HG03521 (cell line): ENCODE data around the gene PKP3.
"Not testable (repeated sequence)": the region's sequence is repeated elsewhere in the genome, so short reads cannot be mapped to it uniquely, and the experiment has no call there.

ENCODE experiments used
- ATAC-seq: cut with Tn5 transposase; IDR thresholded peaks from one replicate; pipeline ENCODE4 v1.9.1; 2021; ENCODE audit warnings: mild to moderate bottlenecking, moderate library complexity; ENCODE audit not compliant: unreplicated experiment

PKP3 gene

DNA sequence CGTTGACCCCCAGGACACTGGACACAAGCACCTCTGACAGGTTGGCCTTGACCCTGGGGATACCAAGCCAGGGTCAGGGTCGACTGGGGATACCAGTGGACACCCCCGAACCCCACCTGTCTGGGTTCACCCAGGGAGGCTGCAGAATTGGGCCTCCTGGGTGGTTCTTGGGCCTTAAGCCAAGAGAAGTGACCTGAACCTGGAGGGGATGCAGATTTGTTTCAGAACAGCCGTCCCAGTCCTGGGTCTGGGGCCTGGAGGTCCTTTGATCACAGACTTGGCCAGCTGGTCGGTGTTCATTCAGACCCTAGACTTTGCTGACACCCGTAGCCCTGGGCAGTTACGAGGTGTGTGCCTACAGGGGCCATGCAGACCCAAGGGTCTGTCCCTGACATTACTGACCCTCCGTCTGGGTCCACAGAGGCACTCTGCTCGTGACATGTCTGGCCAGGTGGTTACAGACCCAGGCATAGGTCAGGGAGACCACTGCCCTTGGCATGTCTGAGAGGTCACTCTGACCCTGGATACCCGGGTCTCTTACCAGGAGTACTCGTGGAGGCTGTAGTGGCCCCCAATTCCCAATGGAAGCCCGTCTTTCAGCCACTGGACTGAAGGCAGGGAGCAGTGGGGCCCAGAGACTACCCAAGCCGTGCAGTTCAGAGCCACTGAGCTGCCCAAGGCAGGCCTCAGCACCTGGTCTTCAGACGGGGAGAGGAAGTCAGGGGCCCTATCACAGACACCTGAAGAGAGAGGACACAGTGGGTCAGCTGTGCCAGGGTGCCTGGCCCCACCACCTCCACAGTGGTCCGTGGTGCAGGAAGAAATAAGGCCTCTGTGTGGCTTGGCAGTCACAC lies 14.4 kb downstream of the PKP3 start:
- no peak for ATAC-seq

DNA sequence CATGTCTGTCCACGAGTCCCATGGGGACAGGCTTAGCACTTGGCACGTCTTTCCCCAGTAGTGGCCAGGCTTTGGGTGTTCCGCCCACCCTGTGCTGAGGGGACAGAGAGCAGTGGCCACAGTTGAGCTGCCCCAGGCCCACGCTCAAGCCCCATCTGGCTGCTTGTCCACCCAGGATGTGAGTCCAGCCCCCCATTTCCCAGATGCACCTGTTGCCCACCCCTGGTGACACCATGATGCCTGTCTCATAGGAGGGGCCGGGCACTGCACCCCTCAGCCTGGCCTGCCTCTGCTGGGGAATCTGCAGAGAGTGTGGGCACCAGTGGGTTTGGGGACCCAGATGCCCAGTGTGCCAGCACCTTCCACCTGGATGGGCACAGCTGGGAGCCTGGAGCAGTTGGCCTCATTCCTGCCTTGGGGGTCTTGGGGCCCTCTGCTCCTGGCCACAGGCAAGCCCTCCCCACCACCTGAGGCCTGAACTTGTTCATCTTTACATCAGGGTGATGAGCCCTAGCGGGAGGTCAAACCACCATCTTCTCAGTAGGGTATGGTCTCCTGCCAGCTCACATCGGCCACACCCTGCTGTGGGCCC lies 15.1 kb downstream of the PKP3 start:
- no peak for ATAC-seq

DNA sequence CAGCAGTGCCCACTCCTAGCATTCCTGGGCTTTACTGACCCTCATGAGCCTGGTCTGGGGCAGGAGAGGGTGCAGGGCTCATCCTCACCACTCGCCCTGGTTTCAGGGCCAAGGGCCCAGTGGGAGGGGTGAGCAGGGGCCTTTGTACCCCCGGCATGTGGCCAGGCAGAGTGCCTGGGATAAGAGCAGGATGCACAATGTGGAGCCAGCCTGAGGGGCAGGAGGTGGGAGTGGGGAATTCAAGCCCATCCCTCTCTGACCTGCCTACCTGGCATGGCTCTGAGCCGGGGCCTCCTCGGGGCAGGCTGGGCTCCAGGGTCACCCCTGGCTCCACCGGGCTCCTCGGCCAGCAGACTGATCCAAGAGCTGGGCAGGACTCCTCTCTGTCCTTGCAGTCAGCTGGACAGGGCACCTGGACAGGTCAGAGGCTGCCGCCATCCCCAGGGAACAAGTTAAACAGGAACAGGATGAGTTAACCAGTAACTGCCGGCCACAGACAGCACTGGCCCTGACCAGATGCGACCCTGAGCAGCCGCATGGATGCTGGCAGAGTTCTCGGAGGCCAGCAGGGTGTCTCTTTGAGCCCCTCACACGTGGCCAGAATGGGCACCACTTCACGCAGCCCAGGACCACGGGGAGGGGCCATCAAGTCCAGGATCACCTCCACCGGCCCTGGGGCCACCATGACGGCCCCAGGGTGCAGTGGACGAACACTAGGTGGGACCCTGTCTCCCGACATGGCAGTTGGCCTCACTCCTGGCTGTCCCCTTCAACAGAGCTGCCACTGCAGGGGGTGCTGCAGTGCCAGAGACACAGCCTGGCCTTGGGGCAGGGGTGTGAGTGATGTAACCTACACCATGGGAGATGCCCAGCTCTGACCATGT lies 15.8 kb downstream of the PKP3 start:
- no peak for ATAC-seq

DNA sequence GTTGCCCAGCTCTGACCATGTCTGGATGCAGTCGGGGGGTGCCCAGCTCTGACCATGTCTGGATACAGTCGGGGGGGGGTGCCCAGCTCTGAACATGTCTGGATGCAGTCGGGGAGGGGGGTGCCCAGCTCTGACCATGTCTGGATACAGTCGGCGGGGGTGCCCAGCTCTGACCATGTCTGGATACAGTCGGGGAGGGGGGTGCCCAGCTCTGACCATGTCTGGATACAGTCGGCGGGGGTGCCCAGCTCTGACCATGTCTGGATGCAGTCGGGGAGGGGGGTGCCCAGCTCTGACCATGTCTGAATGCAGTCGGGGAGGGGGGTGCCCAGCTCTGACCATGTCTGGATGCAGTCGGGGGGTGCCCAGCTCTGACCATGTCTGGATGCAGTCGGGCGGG lies 16.7 kb downstream of the PKP3 start:
- not testable (repeated sequence) for ATAC-seq

DNA sequence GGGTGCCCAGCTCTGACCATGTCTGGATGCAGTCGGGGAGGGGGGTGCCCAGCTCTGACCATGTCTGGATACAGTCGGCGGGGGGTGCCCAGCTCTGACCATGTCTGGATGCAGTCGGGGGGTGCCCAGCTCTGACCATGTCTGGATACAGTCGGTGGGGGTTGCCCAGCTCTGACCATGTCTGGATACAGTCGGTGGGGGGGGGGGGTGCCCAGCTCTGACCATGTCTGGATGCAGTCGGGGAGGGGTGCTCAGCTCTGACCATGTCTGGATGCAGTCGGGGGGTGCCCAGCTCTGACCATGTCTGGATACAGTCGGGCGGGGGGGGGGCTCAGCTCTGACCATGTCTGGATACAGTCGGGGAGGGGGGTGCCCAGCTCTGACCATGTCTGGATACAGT lies 17.5 kb downstream of the PKP3 start:
- not testable (repeated sequence) for ATAC-seq

DNA sequence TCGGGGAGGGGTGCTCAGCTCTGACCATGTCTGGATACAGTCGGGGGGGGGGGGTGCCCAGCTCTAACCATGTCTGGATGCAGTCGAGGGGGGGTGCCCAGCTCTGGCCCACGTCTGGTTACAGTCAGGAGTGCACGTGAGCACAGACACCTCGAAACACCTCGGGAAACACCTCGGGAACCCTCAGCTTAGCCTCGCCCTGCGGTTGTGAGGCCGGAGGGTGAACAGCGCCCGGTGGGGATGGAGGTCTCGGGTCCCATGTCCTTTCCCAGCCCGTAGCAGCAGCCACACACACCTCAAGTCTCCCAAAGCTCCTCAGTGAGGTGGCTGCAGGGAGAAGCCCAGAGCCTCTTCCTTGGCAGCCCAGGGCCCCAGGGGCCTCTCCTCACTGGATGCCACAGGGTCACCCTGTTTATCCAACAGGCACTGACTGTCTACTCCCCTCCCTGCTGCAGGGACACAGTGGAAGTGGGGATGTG lies 18.7 kb downstream of the PKP3 start:
- no peak for ATAC-seq

DNA sequence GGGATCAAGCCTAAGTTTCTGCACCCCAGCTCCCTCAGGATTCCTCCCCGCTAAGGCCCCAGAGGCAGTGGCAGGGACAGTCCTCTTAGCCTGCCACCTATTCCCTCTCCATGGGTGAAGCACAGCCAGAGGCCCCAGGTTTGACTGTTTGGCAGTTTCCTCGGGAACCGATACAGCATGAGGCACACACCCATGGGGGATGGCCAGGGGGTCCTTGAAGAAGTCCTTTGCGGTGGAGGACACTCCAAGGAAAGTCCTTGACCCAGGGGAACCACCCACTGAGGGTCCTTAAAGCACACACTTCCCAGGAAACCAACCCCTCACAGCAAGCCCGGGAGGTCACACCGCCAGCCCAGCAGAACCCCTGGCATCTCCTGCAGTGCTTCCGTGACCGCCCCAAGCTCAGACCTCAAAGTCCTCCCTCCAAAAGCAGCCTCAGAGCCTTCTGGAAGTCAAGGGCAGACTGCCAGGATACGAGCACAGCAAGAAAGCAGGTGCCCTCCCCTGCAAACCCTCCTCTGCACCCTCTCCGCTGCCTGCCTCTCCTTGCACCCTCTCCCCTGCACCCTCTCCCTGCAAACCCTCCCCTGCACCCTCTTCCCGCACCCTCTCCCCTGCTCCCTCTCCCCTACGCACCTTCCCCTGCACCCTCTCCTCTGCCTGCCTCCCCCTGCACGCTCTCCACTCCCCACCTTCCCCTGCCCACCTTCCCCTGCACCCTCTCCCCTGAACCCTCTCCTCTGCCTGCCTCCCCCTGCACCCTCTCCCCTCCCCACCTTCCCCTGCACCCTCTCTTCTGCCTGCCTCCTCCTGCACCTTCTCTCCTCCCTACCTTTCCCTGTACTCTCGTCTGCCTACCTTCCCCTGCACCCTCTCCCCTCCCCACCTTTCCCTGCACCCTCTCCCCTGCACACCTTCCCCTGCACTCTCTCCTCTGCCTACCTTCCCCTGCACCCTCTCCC lies 19.4 kb downstream of the PKP3 start:
- ATAC-seq, result no peak

DNA sequence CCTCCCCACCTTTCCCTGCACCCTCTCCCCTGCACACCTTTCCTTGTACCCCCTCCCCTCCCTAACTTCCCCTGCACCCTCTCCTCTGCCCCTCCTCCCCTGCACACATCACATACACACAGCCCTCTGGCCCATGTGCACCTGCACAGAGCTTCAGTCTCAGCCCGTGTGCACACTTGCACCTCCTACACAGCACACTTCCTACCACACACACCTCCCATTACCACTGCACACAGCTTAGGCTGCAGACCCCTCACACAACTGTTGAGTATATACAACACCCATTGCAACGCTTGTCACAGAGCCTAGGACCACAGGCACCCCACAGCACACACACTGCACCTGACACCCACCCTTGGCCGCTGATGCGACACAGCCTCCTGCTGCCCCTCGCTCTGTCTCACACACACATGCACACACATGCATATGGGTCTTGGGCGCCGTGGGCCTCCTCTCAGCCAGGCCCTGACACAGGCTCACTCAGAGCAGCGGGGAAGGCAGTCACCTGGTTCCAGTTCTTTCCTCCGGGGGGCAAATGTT lies 20.4 kb downstream of the PKP3 start:
- ATAC-seq, result no peak

DNA sequence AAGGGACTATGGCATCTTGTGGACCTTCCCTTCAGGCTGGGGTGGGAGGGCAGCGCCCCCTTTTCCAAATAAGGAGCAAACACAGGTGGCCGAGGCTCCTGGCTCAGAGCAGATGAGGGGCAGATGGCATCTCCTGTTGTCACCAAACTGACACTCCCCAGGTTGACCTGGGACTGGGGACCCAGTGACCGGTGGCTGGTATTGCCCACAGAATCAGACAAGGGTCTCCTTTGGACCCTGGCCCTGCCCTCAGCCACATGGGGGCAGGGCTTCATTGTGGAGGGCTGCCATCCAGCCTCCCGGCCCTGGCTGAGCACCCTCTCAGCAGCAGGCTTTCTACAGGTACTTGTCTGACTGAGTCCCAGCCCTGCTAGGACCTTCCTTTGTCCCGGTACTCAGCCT lies 21.6 kb downstream of the PKP3 start:
- ATAC-seq, result no peak

DNA sequence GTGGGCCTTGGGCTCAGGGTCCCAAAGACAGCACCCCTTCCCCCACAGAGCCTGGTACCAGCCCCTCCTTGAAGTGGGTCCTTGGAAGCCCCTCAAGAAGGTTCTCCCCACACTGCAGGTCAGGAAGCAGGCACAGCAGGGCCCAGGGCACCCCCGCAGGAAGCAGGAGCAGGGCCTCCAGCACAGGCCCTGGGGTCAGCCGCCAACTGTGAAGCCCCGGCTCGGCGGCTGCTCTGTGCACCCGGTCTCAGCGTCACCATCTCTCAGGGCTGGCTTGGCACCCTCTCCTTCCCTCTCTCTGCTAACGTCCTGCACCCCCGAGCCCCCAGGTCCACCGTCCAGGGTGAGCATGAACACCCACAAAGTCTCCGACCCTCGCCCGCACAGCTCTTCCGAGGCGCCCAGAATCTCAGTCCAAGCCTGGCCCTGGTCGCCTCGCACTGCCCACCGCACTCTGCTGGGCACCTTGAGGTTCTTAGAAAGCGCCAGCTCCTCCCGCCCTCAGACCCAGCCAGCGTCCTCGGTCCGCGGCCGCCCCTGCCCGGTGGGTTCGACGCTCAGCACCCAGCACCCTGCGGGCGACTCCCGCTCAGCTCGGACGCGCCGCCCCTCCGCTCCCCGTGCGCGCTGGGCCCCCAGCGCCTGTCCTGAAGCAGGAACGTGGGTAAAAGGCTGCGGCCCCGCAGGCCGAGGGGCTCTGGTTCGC lies 22.2 kb downstream of the PKP3 start:
- no peak for ATAC-seq

DNA sequence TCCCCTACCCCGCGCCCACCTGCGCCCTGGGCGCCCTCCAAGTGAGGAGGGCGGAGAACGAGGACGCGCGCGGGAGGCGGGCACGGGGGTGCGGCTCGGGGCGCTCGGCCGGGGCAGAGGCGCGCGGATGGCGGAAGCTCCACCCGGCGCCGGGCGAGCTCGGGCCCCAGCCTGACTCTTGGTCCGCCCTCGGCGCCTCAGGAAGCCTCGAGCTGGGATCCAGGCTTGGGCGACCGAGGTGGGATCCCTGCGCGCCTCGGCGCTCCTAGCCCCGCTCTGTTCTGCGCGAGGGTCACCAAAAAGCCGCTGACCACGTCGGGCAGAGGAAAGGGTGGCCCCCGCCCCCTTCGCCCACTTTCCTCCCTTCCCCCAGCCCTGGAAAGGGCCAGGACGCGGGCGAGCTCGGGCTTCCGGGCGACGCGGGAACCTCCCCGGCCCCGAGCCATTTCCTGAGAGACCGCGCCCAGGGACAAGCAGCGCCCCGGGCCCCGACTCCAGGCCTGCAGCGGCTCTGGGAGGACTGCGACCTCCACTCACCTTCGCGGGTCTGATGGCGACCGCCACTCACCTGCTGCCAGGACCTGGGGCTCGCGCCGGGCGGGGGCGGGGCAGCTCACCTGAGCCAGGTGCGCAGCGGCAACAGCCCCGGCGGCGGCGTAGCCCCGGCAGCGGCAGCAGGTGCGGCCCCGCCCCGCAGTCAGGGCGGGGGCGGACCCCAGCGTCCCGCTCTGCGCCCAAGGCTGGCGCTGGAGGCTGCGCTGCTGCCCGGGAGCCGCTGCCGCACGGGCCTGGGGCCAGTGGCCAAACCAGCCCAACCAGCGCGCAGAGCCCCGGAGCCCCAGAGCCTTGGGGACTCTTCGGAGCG lies 23.0 kb downstream of the PKP3 start:
- ATAC-seq, result no peak

DNA sequence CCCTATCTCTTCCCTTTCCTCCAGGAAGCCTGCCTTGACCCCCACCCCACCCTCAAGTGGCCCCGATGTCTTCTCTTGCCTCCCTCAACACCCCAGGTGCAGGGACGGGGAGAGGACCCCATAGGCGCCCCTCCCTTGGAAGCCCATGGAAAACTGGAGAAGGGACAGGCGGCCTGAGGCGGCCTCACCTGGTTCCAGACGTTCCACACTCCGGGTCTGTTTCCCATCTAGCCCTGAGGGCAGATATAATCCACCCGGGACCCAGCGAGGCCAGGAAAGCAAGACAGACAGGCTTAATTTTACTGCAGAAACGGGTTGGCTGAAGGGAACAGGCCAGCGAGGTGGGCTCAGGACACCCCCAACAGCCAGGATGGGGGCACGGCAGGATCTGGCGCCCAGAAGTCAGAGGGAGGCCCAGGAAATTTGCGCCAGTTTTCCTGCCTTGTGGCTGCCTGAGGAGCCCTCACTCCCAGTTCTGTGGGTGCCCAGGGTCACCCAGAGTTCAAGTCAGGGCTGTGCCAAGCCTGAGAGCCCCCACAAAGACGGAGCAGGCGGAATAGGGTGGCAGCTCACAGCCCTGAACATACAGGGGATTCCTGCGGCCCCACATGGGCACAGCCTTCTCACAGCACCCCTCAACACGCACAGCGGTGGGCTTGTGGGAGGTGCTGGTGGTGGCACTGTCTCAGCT lies 23.8 kb downstream of the PKP3 start:
- no peak for ATAC-seq

DNA sequence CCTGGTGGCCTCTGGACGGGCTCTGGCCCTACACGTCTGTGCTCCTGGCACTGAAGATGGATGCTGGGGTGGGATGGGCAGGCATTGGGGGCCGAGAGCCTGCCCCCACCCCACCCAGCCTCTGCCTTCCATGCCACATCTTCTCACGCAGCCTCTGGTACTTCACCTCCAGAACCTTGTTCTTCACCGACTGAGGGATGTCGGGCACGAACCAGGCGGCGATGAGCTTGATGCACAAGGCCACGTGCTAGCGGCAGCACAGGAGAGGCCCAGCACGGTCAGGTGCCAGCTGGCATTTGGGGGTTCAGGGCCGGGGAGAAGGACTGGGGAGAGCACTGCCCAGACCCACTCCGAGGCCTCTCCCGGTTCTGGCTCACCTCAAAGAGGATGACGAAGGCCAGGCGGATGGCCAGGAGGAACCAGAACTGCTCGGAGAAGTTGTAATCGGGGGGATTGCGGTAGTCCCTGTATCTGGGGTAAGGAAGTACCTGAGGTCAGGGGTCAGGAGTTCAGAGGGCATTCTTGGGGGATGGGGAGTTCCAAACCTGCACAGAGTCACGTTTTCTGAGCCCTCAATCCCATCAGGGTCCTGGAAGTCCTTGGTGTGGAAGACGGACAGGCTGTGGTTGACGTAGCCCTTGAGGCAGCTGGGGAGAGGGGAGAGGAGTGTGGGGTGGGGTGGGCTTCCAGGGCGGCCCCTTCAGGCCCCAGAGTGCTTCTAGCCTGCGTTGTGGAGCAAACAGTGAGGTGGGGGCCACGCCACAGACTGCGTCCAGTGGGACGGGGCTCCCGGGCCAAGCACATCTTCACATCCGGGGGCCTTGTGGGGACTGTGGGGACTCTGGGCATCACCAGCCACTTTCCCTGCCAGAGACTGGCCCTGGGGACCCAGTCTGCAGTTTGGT lies 24.6 kb downstream of the PKP3 start:
- ATAC-seq, result no peak

DNA sequence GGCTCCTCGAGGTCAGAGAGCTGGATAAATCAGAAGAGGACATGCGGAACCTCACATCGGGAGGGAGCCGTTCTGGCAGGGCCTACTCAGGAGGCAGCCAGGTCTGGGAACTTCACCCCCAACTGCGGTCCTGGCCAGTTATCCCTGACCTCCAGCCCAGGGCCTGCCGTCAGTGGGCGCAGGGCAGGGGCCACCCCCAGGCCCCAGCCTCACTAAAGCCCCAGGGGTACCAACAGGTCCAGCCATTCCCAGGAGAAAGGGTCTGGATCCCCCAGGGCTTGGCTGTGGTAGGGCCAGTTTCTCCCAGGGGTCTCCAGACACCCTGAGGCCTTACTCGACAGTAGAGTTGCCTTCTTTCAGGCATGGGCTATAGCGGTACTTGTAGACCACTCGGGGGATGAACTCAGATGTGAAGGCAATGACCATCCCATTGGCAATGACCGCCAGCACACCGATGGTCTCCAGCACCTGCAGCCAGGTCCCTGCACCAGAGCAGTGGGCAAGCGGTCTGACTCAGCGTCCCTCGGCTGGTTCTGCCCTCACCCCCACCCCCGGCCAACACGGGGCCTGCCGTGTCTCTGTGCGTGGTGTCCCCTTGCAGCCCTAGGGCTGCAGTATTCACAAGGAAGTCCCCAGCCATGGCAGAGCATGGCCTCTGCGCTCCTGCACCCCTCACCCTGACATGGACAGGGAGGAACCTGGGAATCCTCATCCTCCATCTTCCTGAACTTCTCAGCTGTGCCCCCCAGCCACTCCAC lies 25.4 kb downstream of the PKP3 start:
- ATAC-seq, result no peak

DNA sequence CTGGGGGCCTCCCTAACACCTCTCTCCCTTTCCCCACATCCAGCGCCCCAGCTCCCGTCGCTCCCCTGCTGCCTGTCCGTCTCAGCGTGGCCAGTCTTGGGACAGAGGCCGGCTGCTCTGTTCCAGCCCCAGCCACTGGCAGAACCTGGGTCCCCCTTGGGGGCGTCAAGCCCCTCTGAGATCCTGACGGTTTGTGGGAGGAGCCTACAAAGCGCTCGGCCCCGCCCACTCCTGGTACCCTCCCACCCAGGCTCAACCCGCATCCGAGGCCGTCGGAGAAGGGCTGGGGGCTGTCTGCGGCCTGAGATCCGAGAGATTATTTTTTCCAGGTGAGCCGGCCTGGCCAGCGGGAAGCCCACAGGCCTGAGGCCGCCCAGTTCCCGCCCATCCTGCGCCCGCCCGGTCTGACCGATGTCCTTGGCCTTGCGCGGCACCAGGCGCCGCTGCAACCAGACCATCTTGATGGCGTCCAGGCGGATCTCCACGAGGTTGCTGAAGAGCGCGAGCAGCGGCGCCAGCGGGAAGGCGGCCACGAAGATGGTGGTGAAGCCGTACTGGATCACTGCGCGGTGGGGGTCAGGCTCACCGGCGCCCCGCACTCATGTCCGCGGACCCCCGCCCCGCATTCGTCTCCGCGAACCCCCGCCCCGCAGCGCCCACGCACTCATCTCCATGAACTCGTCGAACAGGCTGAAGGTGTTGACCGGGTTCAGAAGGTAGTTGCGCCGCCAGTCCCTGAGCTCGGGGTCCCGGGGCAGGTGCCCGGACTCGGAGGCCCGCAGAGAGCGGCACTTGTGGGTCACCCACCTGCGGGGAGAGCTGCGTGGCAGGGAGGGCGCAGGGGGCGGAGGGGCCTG lies 26.3 kb downstream of the PKP3 start:
- ATAC-seq, result no peak
